GM23338 (cell line): ENCODE measurements around the gene FANCC. TPM values are rescaled to one million over a fixed set of nuclear protein-coding genes. Genes with fewer than 3 reads are reported as not detected.
"Not testable (repeated sequence)": the region's sequence is repeated elsewhere in the genome, so short reads cannot be mapped to it uniquely, and the experiment has no call there.

Source experiments
- ATAC-seq: fragments of 200-7000 bp; cut with Tn5 transposase; 3 replicates; pipeline ENCODE4 v1.9.1; 2020
- DNase-seq: peaks from one replicate; pipeline ENCODE4 v3.0.0-alpha.2; 2015; ENCODE audit warnings: low spot score
- H2AFZ ChIP-seq: fragments of 200-600 bp; sonication (generic); 2 replicates; pipeline ENCODE4 v1.8.0; 2016; ENCODE audit warnings: antibody characterized with exemption, mild to moderate bottlenecking, moderate library complexity
- H3F3A ChIP-seq: fragments of 200-600 bp; sonication (generic); replicated peaks from 2 replicates; pipeline ENCODE4 v1.8.0; 2017; ENCODE audit warnings: antibody characterized with exemption, mixed run types, low read depth
- H3K27ac ChIP-seq: fragments of 200-600 bp; sonication (generic); 2 replicates; pipeline ENCODE4 v1.6.1; 2016; ENCODE audit warnings: low read depth
- H3K27me3 ChIP-seq: fragments of 200-600 bp; sonication (generic); 2 replicates; pipeline ENCODE4 v1.8.0; 2016; ENCODE audit warnings: mild to moderate bottlenecking, mixed run types, moderate library complexity; ENCODE audit not compliant: insufficient read depth
- H3K36me3 ChIP-seq: fragments of 200-600 bp; sonication (generic); 2 replicates; pipeline ENCODE4 v1.8.0; 2016; ENCODE audit warnings: mild to moderate bottlenecking; ENCODE audit not compliant: insufficient read depth
- H3K4me1 ChIP-seq: fragments of 200-600 bp; sonication (generic); 2 replicates; pipeline ENCODE4 v1.8.0; 2016; ENCODE audit warnings: mild to moderate bottlenecking, moderate library complexity; ENCODE audit not compliant: insufficient read depth
- H3K4me2 ChIP-seq: fragments of 200-600 bp; sonication (generic); 2 replicates; pipeline ENCODE4 v1.7.1; 2017; ENCODE audit warnings: mixed run types
- H3K4me3 ChIP-seq: fragments of 200-600 bp; sonication (generic); 2 replicates; pipeline ENCODE4 v1.6.1; 2016; ENCODE audit warnings: mixed run types
- H3K79me2 ChIP-seq: fragments of 200-600 bp; sonication (generic); replicated peaks from 2 replicates; pipeline ENCODE4 v1.8.0; 2017; ENCODE audit warnings: mild to moderate bottlenecking; ENCODE audit not compliant: insufficient read depth
- H3K9me2 ChIP-seq: fragments of 200-600 bp; sonication (generic); 2 replicates; pipeline ENCODE4 v1.8.0; 2017; ENCODE audit not compliant: insufficient read depth
- H4K20me1 ChIP-seq: fragments of 200-600 bp; sonication (generic); replicated peaks from 2 replicates; pipeline ENCODE4 v1.8.0; 2017; ENCODE audit warnings: mild to moderate bottlenecking; ENCODE audit not compliant: insufficient read depth
- H3K27ac Mint-ChIP-seq: 2 replicates; pipeline ENCODE4 v1.8.0; 2020; ENCODE audit warnings: inconsistent platforms, mild to moderate bottlenecking, moderate library complexity, mixed read lengths
- H3K27me3 Mint-ChIP-seq: 3 replicates; pipeline ENCODE4 v1.8.0; 2022; ENCODE audit warnings: low read depth, mild to moderate bottlenecking, moderate library complexity, mixed read lengths, inconsistent platforms; ENCODE audit not compliant: insufficient read depth, poor library complexity
- H3K36me3 Mint-ChIP-seq: 3 replicates; pipeline ENCODE4 v1.8.0; 2021; ENCODE audit warnings: low read depth, mild to moderate bottlenecking, inconsistent platforms, moderate library complexity, mixed read lengths
- H3K4me1 Mint-ChIP-seq: 3 replicates; pipeline ENCODE4 v1.8.0; 2020; ENCODE audit warnings: mild to moderate bottlenecking, inconsistent platforms, mixed read lengths
- H3K4me3 Mint-ChIP-seq: 3 replicates; pipeline ENCODE4 v1.8.0; 2021; ENCODE audit warnings: moderate library complexity, mild to moderate bottlenecking, inconsistent platforms, mixed read lengths
- H3K9me3 Mint-ChIP-seq: 3 replicates; pipeline ENCODE4 v1.8.0; 2020; ENCODE audit warnings: moderate library complexity, mild to moderate bottlenecking, inconsistent platforms, mixed read lengths
- CREB1 ChIP-seq: fragments of 250-450 bp; sonication (Bioruptor Pico); IDR thresholded peaks from 2 replicates; pipeline ENCODE4 v1.5.0; 2020; ENCODE audit warnings: low read depth, mild to moderate bottlenecking, moderate library complexity
- JUNB ChIP-seq: IDR thresholded peaks from one replicate; pipeline ENCODE4 v1.6.1; 2016; ENCODE audit warnings: antibody characterized with exemption; ENCODE audit not compliant: unreplicated experiment
- NANOG ChIP-seq: IDR thresholded peaks from 2 replicates; pipeline ENCODE4 v1.6.1; 2016; ENCODE audit warnings: antibody characterized with exemption, borderline replicate concordance
- POLR2AphosphoS5 ChIP-seq: IDR thresholded peaks from 2 replicates; pipeline ENCODE4 v1.6.1; 2016; ENCODE audit warnings: antibody characterized with exemption, low read depth
- STAT1 ChIP-seq: IDR thresholded peaks from one replicate; pipeline ENCODE4 v1.6.1; 2016; ENCODE audit warnings: antibody characterized with exemption; ENCODE audit not compliant: unreplicated experiment
- ZNF114 ChIP-seq: fragments of 250-450 bp; sonication (Bioruptor Pico); IDR thresholded peaks from 2 replicates; pipeline ENCODE4 v1.5.0; 2020; ENCODE audit warnings: mild to moderate bottlenecking, moderate library complexity
- ZNF331 ChIP-seq: fragments of 250-450 bp; sonication (Bioruptor Pico); IDR thresholded peaks from 2 replicates; pipeline ENCODE4 v1.5.0; 2020; ENCODE audit warnings: low read depth, mild to moderate bottlenecking, moderate library complexity
- polyA plus RNA-seq: library from polyadenylated mRNA; unstranded; fragments of >200 nt; fragmentation: Nextera tagmentation; extraction: Ambion mirVana; gene quantifications from 2 replicates; pipeline ENCODE4 v1.2.1, GENCODE V29; 2016
- total RNA-seq: library from RNA; depleted of rRNA; stranded (reverse); fragments of >200 nt; shearing (Covaris generic); gene quantifications from 2 replicates; pipeline ENCODE4 v1.2.3, GENCODE V29; 2014
- TF ChIP-seq, protein P1 (sequence below), 2 experiments: fragments of 200-600 bp in 1 of 2; sonication (generic) in 1 of 2; conservative IDR thresholded peaks; 2 replicates each; pipeline versions ENCODE4 v1.5.1 to v1.6.1; 2016 to 2017; ENCODE audit warnings: antibody characterized with exemption in 2 of 2, low read depth in 2 of 2, mild to moderate bottlenecking in 2 of 2, moderate library complexity in 1 of 2
- TF ChIP-seq, protein P2 (sequence below): fragments of 250-450 bp; sonication (Bioruptor Pico); IDR thresholded peaks from 2 replicates; pipeline ENCODE4 v1.5.0; 2020; ENCODE audit warnings: mild to moderate bottlenecking, moderate library complexity
- TF ChIP-seq, protein P3 (sequence below): IDR thresholded peaks from 2 replicates; pipeline ENCODE4 v1.6.1; 2016; ENCODE audit warnings: antibody characterized with exemption

The FANCC gene
- total and polyA plus RNA-seq, 2 experiments from 2014 or later: 7.8 to 18.1 TPM

DNA sequence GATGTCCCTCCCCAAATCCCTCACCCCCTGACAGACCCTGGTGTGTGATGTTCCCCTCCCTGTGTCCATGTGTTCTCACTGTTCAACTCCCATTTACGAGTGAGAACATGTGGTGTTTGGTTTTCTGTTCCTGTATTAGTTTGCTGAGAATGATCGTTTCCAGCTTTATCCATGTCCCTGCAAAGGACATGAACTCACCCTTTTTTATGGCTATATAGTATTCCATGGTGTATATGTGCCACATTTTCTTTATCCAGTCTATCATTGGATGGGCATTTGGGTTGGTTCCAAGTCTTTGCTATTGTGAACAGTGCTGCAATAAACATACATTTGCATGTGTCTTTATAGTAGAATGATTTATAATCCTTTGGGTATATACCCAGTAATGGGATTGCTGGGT, 43.3 kb downstream of the FANCC start:
- H3K79me2 ChIP-seq, H3K27me3 Mint-ChIP-seq, H3K9me2 ChIP-seq, H3K4me2 ChIP-seq, H3K4me3 Mint-ChIP-seq, H3K27ac ChIP-seq, H4K20me1 ChIP-seq, H3K36me3 ChIP-seq, DNase-seq, H3K36me3 Mint-ChIP-seq, H3K27me3 ChIP-seq, H2AFZ ChIP-seq, H3K4me3 ChIP-seq, H3F3A ChIP-seq, ATAC-seq, H3K9me3 Mint-ChIP-seq, H3K4me1 Mint-ChIP-seq, H3K27ac Mint-ChIP-seq: not testable (repeated sequence)
- peaks cover 16% of the 10 kb centered on the region; the same call in 1 of the 2 replicates for H3K4me1 ChIP-seq

DNA sequence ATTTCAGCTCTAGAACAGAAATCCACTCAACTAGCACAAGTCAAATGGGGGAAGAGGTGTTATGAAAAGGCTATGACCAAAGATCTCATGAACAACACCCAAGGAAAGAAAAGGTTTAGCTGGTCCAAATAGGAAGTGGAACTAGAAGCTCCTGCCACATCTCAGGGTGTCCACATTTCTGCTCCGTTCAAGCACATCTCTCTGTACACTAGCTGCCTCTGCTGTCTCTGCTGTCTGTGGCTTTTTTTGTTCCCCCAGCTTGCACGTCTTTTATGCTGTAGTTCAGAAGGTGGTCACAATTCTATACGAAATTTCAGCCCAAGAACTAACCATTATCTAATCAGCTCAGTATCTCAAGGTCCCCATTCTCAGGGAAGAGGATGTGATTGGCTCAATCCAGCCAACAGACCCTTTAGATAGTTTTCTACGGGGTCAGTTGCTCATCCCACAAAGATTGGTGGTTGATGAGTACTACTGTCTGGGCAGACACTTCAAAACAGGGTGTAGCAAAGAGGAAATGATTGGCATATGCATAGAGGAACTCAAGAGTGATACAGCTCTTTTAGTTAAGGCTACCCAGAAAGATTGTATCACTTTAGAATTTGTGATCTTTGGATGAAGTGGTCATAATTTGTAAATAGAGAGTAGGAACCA, 44.0 kb downstream of the FANCC start:
- H3K4me3 Mint-ChIP-seq: no peak overlapping the region
- peaks cover 20% of the 10 kb centered on the region for H3K4me1 ChIP-seq
- no peak for ATAC-seq
- no peak overlapping the region for H3K27ac Mint-ChIP-seq
- no peak overlapping the region for H3K4me2 ChIP-seq
- H4K20me1 ChIP-seq: 0 out of 2 replicates have a peak, but pooled peaks cover 7% of the 10 kb centered on the region
- H2AFZ ChIP-seq: no peak overlapping the region
- no peak overlapping the region for H3K4me3 ChIP-seq
- no peaks in the 10 kb centered on the region for H3K27me3 ChIP-seq
- H3K9me2 ChIP-seq: no peaks in the 10 kb centered on the region
- peaks cover 2% of the 10 kb centered on the region for H3K27me3 Mint-ChIP-seq
- 0 out of 2 replicates have a peak, but pooled peaks cover 3% of the 10 kb centered on the region for H3K79me2 ChIP-seq
- no peak for DNase-seq
- peaks cover 3% of the 10 kb centered on the region; the same call in 2 of the 3 replicates for H3K36me3 Mint-ChIP-seq
- H3K4me1 Mint-ChIP-seq: peaks cover 11% of the 10 kb centered on the region
- peaks cover 4% of the 10 kb centered on the region; the same call in 1 of the 3 replicates for H3K9me3 Mint-ChIP-seq
- no peak overlapping the region for H3K27ac ChIP-seq
- no peaks in the 10 kb centered on the region for H3F3A ChIP-seq
- H3K36me3 ChIP-seq: no peaks in the 10 kb centered on the region
- no peak for TF ChIP-seq POLR2AphosphoS5
- TF ChIP-seq, protein P1, sequence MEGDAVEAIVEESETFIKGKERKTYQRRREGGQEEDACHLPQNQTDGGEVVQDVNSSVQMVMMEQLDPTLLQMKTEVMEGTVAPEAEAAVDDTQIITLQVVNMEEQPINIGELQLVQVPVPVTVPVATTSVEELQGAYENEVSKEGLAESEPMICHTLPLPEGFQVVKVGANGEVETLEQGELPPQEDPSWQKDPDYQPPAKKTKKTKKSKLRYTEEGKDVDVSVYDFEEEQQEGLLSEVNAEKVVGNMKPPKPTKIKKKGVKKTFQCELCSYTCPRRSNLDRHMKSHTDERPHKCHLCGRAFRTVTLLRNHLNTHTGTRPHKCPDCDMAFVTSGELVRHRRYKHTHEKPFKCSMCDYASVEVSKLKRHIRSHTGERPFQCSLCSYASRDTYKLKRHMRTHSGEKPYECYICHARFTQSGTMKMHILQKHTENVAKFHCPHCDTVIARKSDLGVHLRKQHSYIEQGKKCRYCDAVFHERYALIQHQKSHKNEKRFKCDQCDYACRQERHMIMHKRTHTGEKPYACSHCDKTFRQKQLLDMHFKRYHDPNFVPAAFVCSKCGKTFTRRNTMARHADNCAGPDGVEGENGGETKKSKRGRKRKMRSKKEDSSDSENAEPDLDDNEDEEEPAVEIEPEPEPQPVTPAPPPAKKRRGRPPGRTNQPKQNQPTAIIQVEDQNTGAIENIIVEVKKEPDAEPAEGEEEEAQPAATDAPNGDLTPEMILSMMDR (conservative IDR thresholded peaks at IDR 0.05; ENCODE audit: low read depth in 2 of 2): no peak
- no peak for TF ChIP-seq NANOG
- TF ChIP-seq STAT1: no peak
- TF ChIP-seq, protein P2, sequence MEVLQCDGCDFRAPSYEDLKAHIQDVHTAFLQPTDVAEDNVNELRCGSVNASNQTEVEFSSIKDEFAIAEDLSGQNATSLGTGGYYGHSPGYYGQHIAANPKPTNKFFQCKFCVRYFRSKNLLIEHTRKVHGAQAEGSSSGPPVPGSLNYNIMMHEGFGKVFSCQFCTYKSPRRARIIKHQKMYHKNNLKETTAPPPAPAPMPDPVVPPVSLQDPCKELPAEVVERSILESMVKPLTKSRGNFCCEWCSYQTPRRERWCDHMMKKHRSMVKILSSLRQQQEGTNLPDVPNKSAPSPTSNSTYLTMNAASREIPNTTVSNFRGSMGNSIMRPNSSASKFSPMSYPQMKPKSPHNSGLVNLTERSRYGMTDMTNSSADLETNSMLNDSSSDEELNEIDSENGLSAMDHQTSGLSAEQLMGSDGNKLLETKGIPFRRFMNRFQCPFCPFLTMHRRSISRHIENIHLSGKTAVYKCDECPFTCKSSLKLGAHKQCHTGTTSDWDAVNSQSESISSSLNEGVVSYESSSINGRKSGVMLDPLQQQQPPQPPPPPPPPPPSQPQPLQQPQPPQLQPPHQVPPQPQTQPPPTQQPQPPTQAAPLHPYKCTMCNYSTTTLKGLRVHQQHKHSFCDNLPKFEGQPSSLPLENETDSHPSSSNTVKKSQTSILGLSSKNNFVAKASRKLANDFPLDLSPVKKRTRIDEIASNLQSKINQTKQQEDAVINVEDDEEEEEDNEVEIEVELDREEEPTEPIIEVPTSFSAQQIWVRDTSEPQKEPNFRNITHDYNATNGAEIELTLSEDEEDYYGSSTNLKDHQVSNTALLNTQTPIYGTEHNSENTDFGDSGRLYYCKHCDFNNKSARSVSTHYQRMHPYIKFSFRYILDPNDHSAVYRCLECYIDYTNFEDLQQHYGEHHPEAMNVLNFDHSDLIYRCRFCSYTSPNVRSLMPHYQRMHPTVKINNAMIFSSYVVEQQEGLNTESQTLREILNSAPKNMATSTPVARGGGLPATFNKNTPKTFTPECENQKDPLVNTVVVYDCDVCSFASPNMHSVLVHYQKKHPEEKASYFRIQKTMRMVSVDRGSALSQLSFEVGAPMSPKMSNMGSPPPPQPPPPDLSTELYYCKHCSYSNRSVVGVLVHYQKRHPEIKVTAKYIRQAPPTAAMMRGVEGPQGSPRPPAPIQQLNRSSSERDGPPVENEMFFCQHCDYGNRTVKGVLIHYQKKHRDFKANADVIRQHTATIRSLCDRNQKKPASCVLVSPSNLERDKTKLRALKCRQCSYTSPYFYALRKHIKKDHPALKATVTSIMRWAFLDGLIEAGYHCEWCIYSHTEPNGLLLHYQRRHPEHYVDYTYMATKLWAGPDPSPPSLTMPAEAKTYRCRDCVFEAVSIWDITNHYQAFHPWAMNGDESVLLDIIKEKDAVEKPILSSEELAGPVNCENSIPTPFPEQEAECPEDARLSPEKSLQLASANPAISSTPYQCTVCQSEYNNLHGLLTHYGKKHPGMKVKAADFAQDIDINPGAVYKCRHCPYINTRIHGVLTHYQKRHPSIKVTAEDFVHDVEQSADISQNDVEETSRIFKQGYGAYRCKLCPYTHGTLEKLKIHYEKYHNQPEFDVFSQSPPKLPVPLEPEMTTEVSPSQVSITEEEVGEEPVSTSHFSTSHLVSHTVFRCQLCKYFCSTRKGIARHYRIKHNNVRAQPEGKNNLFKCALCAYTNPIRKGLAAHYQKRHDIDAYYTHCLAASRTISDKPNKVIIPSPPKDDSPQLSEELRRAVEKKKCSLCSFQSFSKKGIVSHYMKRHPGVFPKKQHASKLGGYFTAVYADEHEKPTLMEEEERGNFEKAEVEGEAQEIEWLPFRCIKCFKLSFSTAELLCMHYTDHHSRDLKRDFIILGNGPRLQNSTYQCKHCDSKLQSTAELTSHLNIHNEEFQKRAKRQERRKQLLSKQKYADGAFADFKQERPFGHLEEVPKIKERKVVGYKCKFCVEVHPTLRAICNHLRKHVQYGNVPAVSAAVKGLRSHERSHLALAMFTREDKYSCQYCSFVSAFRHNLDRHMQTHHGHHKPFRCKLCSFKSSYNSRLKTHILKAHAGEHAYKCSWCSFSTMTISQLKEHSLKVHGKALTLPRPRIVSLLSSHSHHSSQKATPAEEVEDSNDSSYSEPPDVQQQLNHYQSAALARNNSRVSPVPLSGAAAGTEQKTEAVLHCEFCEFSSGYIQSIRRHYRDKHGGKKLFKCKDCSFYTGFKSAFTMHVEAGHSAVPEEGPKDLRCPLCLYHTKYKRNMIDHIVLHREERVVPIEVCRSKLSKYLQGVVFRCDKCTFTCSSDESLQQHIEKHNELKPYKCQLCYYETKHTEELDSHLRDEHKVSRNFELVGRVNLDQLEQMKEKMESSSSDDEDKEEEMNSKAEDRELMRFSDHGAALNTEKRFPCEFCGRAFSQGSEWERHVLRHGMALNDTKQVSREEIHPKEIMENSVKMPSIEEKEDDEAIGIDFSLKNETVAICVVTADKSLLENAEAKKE (CRISPR knock-in tag): no peak
- no peak for TF ChIP-seq JUNB
- no peak for TF ChIP-seq ZNF331 (CRISPR knock-in tag)
- TF ChIP-seq, protein P3, sequence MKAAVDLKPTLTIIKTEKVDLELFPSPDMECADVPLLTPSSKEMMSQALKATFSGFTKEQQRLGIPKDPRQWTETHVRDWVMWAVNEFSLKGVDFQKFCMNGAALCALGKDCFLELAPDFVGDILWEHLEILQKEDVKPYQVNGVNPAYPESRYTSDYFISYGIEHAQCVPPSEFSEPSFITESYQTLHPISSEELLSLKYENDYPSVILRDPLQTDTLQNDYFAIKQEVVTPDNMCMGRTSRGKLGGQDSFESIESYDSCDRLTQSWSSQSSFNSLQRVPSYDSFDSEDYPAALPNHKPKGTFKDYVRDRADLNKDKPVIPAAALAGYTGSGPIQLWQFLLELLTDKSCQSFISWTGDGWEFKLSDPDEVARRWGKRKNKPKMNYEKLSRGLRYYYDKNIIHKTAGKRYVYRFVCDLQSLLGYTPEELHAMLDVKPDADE: no peak
- no peak for TF ChIP-seq CREB1 (CRISPR knock-in tag)
- TF ChIP-seq ZNF114 (CRISPR knock-in tag): no peak
